ENCODE results near the gene PRDM8. TPM values are rescaled to one million over a fixed set of nuclear protein-coding genes. Genes with fewer than 3 reads are reported as not detected.

The PRDM8 gene
- 0.79 and 0.87 TPM in 2 replicates for total RNA-seq

DNA sequence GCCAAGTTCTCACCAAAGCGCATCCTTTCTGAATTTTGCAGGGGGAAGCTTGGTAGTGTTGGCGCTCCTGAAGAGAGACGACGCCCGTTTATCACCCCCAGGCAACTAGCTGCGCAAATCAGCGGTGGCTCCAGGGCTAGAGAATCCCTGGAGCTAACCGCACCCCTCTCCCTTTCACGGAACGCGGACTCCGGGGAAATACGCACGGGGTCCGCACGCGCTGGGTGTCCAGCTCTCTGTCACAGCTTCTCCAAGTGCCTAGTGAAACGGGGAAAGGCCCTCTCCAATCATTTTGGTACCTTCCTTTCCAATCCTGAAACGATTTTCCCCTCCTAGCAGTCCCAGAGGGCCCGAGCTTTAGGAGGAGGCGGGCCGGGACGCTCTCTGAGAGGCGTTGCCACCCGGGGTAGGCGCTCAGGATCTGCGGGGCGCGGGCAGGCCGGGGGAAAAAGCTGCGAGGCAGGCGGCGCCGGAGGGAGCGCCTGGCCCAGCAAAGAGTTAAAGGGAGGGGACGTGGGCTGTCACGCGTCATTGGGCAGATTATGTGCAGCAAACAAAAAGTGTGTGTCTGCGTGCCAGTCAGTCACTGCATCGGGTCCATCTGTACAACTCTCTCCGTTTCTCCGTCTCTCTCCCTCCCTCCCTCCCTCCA lies at the start of gene PRDM8:
Gene PRDM8, plus strand, starts transcription at position 582 of the 652 bp plus-strand sequence. CDS start 2,578 bp downstream, outside the sequence.

Other genes starting within 250 kb of the PRDM8 start
- gene ANTXR2, start 124.3 kb upstream of the PRDM8 start, total RNA-seq: 56.7 and 80.4 TPM in 2 replicates
- 3.2 and 18.8 TPM in 2 replicates for gene FGF5, start 69.2 kb downstream of the PRDM8 start, total RNA-seq
- gene CFAP299, start 138.2 kb downstream of the PRDM8 start, total RNA-seq: 5.9 and 15.2 TPM in 2 replicates